Measurements from ENCODE around the gene FNDC3B.
"Not testable (repeated sequence)": the region's sequence is repeated elsewhere in the genome, so short reads cannot be mapped to it uniquely, and the experiment has no call there.

The FNDC3B gene

DNA sequence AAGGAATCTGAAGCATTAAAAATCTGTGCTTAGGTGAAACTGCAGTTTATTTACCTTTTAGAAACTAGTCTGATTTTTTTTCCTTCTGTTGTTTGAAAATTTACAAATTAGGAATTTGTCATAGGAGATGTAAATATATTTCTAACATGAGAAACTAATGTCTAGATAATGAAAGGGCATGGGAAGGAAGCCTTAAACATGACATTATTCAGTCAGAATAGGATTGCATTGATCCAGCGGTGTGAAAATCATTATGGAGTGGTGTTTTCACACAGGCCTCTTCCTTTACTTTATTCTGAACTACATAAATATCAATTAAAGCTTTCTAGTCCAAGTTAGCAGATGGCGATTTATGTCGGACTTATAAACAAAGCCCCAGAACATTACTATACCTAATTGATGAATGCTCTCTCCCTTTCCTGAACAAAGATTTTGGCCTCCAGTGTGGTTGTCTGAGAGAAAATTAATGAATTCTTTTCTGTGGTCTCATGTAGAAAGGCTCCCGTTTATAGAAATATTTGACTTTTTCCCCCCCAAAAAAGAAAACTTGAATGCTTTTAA, 37.9 kb downstream of the FNDC3B start:
- DNase-seq: no peak

DNA sequence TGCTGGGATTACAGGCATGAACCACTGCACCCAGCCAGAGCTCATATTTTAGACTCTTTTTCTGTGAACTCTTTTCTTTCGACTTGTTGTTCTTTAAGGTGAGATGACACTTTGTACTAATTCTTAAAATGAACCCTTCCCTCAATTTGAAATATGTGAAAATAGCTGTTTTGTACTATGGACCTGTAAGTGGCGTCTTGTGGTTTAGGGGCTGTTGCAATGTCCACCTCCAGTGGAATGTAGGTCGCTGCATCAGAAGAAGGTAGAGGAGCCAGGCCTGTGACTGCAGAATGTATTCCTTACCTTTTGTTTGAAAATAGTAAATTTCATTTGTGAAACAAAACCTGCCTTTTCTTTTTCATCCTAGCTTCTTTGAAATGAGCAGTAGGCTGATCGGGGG, 38.9 kb downstream of the FNDC3B start:
- DNase-seq: no peak

DNA sequence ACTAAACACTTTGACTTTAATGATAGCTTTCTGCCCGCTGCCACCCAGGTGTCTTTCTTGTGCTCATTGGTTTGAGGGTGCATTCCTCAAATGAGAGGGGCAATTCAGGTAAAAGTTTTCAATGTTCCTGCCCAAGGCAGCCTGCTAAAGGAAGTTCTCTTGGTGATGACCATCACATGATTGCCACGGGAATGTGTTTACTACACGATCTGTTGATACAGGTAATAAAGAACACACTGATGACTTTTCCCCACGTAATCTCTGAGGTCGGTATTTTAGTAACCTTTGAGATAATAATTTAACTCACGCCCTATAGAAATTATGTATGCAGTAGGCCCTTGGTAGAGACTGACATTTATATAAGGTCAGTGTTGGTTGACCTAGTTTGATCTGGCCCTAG, 39.3 kb downstream of the FNDC3B start:
- no peak for DNase-seq

DNA sequence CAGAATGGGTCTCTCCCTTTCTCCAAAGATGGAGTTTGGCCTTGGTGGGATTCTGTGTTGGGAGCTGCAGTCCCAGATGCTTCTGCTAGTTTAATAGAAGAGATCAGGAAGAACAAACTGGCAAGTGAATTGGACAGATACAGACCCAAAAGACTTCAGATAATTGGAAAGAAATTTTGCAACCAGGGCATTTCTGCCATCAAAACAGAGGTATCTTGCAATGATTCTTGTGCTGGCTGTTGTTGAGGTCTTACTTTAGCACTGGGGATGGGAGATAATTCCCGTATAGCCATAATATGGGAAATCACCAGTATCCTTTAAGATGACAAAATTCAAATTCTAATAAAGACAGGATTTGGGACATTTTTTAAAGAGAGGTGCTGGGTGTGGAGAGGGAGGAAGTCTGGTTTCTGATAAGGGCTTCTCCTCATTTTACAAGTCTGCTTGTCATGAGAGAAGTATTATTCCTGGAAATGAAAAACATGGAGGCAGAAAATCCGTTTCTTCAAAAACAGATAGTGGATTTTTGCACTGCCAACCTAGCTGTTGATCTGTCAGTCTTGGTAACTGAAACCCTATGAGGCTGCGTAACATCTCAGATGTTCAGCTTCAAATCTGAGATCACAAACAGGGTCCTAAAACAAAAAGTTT, 40.1 kb downstream of the FNDC3B start:
- DNase-seq: no peak

DNA sequence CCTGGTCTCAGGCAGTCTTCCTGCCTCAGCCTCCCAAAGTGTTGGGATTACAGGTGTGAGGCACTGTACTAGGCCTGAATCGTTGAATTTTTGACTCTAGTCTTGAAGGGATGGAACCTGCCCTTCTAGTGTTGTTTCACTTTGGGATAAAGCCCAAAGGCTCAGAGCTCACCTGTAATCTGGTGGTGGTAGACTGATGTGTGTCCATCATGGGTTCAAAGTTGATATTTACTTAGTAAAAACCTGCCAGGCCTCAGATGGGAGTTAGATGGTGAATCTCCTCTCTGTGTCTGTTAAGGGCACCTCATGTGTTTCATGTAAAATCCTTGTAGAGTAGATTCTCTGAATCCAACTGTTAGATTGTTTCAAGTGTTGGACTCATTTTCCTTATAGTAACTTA, 41.1 kb downstream of the FNDC3B start:
- no peak for DNase-seq

DNA sequence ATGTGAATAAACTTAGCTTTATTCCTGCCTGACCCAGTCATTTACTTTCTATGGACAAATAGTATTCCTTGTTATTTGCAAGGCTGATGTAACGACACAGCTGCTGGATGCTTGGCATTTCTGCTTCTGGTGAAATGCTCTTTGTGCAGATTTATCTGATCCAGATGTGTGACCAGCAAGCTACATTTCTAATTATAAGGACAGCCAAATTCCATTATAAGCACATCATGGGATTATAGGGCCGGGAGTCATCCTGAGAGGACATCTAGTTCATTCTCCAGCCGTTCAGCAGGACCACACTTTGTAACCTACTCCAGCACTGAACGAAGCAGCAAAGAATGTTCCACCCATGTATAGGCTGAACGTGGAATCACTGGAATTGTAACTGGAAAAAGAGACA, 42.9 kb downstream of the FNDC3B start:
- DNase-seq: no peak

DNA sequence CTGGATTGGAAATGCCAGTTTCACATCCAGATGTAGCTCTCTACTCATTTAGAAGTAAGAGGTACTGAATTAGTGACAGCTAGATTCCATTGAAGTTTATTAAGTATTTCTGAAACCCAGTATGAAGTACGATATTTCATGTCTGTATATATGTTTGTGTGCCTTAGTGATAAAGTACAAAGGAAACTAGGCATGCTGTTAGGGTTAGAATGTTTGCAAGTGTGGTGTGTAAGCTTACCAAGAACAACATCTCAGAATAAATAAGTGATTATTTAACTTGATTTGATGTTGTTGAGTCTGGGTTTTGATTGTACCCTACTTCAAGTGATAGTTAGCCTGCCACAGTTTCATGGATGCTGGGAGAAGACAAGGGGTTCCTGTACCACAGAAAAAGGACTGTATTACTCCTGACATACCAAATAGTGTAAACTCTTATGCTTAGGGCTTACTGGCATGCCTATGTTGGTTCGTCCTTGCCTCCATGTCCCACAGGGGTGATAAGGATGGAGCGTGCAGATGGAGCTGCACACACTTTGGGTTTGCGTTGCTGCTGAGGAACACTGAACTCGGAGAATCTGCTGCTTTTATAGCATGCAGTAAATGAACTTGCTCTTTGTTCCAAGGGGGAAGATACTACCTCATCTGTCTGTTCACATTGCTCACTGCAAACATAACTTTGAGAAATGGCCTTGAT, 43.6 kb downstream of the FNDC3B start:
- no peak for DNase-seq

DNA sequence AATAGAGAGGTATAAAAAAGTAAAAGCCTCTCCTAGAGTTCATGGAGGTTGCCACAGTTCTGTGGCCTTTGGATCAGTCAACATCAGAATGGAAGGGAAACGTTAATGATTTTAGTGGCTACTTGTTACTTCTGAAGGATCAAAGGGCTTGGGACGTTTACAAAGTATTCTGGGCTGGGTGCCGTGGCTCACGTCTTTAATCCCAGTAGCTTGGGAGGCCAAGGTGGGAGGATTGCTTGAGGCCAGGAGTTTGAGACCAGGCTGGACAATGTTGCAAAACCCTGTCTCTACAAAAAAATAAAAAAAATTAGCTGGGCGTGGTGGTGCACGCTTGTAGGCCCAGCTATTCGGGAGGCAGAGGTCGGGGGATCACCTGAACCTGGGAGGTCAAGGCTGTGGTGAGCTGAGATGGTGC, 44.6 kb downstream of the FNDC3B start:
- DNase-seq: no peak

DNA sequence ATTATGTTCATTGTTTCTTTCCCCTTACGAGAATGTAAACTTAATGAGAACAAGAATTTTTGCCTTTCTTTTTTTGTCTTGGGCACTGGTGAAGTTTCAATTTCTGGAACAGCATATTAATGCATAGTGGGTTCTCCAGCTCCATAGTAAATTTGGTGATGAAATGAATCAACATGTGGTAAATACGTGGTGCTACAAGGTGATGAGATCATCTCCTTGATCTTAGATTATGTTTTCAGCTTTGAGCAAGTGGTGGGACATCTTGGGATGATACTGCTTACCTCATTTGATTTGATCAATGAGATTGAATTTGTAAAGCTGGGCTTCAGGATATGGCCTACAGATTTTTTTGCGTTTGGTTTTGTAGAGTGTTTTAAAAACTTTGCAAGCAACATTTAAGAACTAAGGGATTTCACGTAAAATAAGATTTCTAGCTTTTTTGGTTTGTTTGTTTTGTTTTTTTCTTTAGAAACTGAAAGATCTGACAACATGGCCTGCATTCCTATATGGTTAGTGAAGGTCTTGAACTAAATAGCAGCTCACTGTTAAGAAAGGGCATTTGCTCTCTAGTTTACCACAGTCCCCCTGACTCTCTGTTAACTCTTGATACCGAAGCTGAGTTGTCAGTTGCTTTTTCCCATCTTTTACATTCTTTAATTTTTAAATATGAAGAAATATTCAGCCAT, 45.6 kb downstream of the FNDC3B start:
- DNase-seq: no peak

DNA sequence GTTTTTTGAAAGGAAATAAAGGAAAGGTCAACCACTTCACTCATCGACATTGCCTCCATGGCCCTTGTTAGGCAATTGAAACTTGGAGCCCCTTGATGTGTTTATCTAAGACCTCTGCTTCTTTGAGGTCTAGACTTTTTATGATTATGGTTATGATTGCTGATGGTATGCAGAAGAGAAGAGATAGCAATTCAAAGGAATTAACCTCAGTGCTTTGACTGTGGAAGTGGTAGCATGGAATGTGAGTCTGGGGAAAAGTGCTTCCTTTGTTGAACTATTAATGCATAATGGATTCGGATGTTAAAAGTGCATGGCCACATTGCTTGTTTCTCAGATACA, 46.1 kb downstream of the FNDC3B start:
- DNase-seq: no peak

DNA sequence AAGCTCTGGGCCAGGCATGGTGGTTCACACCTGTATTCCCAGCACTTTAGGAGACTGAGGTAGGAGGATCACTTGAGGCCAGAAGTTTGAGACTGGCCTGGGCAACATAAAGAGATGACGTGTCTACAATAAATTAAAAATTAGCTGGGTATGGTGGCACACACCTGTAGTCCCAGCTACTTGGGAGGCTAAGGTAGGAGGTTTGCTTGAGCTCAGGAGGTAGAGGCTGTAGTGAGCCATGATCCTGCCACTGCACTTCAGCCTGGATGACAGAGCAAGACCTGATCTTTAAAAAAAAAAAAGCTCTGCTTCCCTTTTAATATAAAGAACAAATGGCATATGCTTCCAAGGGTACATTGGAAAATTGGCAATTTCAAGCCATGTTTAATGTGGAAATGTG, 46.7 kb downstream of the FNDC3B start:
- no peak for DNase-seq

DNA sequence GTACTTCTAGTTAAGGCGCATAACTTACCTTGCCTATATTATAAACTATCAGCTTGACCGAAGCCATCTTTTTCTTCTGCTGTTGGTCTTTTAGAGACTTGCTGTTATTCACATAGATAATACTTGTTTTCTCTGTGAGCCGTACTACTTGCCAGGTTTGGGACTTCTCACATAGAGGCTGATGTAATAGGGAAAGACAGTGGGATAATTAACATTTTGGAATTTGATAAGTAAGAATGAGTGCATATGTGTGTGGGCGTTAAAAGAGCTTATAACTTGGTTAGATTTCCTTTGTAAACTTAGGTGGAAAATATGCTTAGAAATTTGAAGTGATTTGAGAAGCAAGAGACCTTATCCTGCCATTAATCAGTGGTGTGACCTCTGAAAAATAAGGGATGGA, 47.8 kb downstream of the FNDC3B start:
- no peak for DNase-seq

DNA sequence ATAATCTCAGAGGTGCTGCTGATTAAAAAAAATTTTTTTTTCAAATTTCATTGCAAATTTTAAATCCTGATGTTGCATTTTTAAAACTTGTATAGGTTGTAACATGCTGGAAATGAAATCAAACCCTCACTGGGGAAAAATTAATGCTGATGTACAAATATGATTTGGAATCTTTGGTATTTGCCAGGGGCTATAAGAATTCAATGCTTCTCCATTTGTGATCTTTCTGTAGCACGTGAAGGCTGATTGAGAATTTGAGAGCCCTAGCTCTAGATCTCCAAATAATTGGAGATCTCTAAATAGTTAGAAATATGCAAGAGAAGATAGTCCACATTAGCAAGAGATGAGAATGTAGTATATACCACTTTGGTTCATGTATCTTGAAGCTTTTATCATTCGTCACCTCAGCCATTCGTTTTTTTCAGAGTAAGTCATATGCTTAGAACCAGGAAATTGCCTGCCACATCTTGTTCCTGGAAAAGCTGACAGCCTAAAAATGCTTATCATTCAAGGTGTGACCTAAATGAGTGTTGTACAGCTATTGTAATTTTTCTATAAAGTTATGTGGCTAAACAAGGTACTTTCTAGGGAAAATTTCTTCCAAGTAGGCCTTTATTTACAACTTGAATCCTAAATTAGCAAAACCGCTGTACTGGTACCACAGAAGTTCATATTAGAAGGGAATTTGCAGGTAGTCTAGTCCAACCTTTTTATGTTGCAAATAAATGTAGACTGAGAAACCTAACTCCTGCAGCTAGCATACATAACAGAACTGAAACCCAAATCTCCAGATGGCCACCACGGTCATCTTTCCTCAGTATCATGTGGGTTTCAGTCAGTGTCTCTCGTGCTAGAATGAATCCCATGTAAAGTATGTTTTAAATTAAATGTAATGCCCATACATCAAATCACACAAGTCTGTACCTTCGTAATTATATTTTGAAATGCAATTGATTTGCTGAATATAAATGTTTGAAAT, 48.5 kb downstream of the FNDC3B start:
- no peak for DNase-seq

DNA sequence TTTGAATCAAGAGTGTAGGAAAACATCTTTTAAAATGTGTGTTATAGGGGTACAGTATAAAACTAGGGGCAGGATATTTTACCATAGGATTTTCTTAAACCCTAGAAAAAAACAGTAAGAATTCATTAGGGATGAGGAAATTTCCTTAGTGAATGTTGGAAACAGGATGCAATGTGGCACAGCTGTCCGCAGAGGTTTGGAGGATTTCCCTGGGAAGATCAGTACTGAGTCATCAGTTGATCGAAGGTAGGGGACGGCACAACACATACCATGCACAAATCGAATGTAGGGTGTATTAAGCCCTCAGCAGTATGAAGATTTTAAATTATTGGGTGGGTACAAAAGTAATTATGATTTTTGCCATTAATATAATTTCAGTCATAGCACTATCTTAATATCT, 49.9 kb downstream of the FNDC3B start:
- no peak for DNase-seq

DNA sequence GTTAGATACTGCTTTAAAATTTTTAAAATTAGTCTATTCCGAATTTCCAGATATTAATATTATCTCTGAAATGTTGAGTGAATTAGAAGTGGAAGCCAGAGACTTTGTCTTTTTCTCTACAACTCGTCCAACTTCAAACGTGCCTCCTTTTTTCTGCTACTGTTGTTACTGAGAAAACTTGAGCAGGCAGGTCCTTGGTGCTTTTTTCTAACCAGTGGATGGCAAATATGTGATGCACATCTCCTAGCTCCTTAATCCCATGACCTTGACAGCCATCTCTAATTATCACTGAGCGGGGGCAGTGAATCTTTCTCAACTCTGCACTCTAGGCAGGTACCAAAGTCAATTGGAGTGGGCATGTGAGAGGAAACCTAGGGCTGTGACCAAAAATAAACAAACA, 50.7 kb downstream of the FNDC3B start:
- no peak for DNase-seq

DNA sequence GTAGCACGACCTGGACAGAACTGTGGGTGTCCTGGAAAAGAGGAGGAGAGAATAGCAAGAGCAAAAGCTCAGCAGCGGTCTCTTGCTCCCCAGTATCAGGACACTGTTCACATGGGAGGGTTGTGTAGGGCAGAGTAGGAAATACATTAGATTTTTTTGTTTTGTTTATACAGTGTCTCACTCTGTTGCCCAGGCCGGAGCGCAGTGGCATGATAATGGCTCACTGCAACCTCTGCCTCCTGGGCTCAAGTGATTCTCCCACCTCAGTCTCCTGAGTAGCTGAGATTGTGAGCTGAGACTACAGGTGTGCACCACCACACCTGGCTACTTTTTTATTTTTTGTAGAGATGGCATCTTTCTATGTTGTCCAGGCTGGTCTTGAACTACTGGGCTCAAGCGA, 53.3 kb downstream of the FNDC3B start:
- DNase-seq: no peak

DNA sequence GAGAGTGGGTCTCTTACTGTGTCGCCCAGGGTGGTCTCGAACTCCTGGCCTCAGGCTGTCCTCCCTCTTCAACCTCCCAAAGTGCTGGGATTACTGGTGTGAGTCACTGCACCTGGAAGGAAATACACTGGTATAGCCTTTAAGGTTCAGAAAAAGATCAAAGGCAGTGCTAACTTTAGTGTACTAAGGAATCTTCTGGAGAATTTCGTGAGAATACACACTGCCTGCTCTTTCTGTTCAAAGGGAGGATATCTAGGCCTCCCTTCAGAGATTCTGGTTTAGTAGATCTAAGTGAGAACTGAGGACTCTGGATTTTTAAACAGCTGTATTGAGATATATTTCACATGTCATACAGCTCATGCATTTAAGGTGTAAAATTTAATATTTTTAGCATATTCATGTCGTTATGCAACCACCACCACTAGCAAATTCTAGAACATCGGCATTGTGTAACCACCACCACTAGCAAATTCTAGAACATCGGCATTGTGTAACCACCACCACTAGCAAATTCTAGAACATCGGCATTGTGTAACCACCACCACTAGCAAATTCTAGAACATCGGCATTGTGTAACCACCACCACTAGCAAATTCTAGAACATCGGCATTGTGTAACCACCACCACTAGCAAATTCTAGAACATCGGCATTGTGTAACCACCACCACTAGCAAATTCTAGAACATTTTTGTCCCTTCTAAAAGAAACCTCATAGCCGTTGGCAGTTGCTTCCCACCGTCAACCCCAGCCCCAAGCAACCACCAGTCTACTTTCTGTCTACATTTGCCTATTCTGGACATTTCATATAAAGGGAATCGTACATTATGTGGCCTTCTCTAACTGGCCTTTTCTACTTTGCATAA, 54.4 kb downstream of the FNDC3B start:
- DNase-seq: not testable (repeated sequence)

DNA sequence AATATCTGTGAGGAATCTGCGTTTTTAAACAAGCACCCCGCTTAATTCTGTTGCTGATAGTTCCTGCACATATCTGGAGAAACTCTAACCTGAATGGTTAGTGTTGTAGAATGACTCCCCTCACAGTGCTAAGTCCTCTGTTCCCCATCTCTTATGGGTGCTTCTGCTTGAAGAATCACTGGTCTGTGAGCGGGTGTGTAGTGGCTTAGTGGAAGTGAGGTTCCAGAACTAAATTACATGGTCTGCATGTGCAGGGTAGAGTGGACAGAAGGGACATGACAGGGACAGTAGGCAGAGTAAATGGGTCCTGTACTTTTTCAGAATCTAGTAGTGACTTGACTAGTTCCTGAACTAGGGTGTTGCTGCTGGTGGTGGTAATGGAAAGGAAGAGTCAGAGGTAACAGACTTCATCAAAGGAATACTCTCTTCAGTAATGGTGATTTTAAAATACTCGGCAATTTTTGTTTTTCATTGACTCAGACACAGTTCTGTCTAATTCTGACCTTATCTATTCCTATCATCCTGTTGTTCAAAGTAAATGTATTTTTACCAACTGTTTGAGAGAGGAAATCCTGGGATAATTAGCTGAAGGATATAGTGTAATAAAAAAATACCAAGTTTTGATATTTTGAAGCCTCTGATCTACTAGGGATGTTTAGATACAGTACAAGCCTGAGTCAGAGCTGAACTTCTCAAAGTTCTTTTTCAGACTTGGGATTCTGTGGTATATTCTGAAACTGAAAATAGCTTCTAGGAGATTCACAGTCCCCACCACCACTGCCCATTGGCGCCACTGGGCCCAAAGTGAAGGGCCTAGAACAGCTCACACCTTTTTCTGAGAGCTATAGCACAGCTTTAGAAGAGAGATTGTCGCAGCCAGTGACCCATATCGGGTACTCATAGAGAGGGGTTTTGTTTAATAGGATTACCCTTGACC, 55.5 kb downstream of the FNDC3B start:
- DNase-seq: no peak

DNA sequence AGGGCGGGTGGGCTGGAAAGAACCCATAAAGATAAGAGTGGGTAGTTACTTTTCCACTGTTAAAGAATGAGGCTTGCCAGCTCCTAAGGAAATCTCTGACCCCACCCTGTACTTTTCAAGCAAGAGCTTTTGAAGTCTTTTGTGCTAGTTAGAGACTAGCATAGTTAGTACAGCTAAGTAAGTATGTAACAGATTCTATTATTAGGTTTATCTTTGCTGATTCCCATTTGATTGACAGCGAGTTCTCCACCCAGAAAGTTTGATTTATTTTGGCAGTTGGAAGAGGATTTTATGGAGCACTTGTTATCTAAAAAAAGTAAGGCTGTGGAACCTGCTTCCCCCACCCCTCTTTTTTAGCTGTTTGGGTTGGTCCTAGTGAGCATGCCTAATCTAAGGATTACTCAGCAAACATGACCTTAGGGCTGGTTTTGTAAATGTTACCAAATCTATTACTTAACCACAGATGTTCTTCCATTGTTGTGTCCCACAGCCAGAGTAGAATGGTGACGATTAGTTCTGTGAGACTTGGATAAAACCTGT, 57.6 kb downstream of the FNDC3B start:
- DNase-seq: no peak

DNA sequence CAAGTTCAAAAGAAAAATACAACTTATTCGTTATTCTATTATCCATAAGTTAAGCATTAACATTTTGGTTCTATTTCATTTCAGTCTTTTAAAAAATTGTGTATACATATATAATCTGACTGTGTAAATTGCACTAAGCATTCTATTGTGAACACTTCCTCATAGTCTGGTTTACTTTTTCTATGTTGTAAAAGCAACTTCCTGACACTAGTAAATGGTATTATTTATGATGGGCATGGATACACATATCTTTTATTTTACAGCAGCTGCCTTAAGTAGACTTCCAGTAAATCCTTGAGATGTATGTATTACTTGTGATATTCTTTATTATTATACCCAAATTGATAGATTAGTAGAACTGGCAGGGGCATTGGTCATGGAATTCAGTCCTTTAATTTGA, 58.2 kb downstream of the FNDC3B start:
- no peak for DNase-seq
